Astrocyte (in vitro differentiated cells and primary cell): ENCODE results near the gene PSEN1. TPM values are rescaled to one million over a fixed set of nuclear protein-coding genes. Genes with fewer than 3 reads are reported as not detected.

Experiments
- DNase-seq: peaks from one replicate; pipeline ENCODE4 v3.0.0-alpha.2; 2010; ENCODE audit warnings: low read depth
- FAIRE-seq: peaks from 2 replicates; lab custom pipeline; 2011; peaks lifted over from hg19 to GRCh38; lab: Jason Lieb, UNC
- H2AFZ ChIP-seq: 2 replicates; pipeline ENCODE4 v1.6.0; 2012; ENCODE audit warnings: low read depth, low read length, inconsistent platforms
- H3K27ac ChIP-seq: 2 replicates; pipeline ENCODE4 v1.5.1; 2011; ENCODE audit warnings: low read depth, low read length, inconsistent platforms
- H3K27me3 ChIP-seq: 2 replicates; pipeline ENCODE4 v1.6.0; 2011; ENCODE audit warnings: low read length, inconsistent platforms; ENCODE audit not compliant: insufficient read depth
- H3K36me3 ChIP-seq: 2 replicates; pipeline ENCODE4 v1.5.1; 2011; ENCODE audit warnings: low read length, inconsistent platforms; ENCODE audit not compliant: insufficient read depth
- H3K4me1 ChIP-seq: 2 replicates; pipeline ENCODE4 v1.5.1; 2011; ENCODE audit warnings: low read length, inconsistent platforms; ENCODE audit not compliant: insufficient read depth
- H3K4me2 ChIP-seq: 2 replicates; pipeline ENCODE4 v1.6.0; 2012; ENCODE audit warnings: low read length, inconsistent platforms
- H3K4me3 ChIP-seq: 2 replicates; pipeline ENCODE4 v1.5.1; 2011; ENCODE audit warnings: low read depth, mild to moderate bottlenecking, low read length, inconsistent platforms; ENCODE audit not compliant: insufficient read depth
- H3K79me2 ChIP-seq: 2 replicates; pipeline ENCODE4 v1.6.0; 2012; ENCODE audit warnings: mild to moderate bottlenecking, low read length, inconsistent platforms; ENCODE audit not compliant: insufficient read depth
- H3K9ac ChIP-seq: 2 replicates; pipeline ENCODE4 v1.6.0; 2012; ENCODE audit warnings: mild to moderate bottlenecking, low read length, inconsistent platforms
- H3K9me3 ChIP-seq: 2 replicates; pipeline ENCODE4 v1.5.1; 2012; ENCODE audit warnings: low read depth, mild to moderate bottlenecking, low read length, inconsistent platforms; ENCODE audit not compliant: insufficient read depth
- H4K20me1 ChIP-seq: 2 replicates; pipeline ENCODE4 v1.6.0; 2012; ENCODE audit warnings: low read length, inconsistent platforms; ENCODE audit not compliant: insufficient read depth
- H3K27ac Mint-ChIP-seq: one replicate; pipeline ENCODE4 v1.8.0; 2021; ENCODE audit warnings: mild to moderate bottlenecking, mixed read lengths; ENCODE audit not compliant: unreplicated experiment
- H3K27me3 Mint-ChIP-seq: one replicate; pipeline ENCODE4 v1.8.0; 2021; ENCODE audit warnings: low read depth, mixed read lengths; ENCODE audit not compliant: unreplicated experiment
- H3K36me3 Mint-ChIP-seq: one replicate; pipeline ENCODE4 v1.8.0; 2021; ENCODE audit warnings: low read depth, mixed read lengths; ENCODE audit not compliant: unreplicated experiment
- H3K4me1 Mint-ChIP-seq: one replicate; pipeline ENCODE4 v1.8.0; 2021; ENCODE audit warnings: low read depth, mixed read lengths; ENCODE audit not compliant: unreplicated experiment
- H3K4me3 Mint-ChIP-seq: one replicate; pipeline ENCODE4 v1.8.0; 2021; ENCODE audit warnings: mild to moderate bottlenecking, moderate library complexity, mixed read lengths; ENCODE audit not compliant: unreplicated experiment
- H3K9me3 Mint-ChIP-seq: one replicate; pipeline ENCODE4 v1.8.0; 2021; ENCODE audit warnings: mild to moderate bottlenecking, mixed read lengths; ENCODE audit not compliant: unreplicated experiment
- EZH2 ChIP-seq: IDR thresholded peaks from 2 replicates; pipeline ENCODE4 v1.6.1; 2012; ENCODE audit warnings: mild to moderate bottlenecking, low read length, inconsistent platforms; ENCODE audit not compliant: insufficient read depth
- total RNA-seq: library from RNA; stranded (reverse); gene quantifications from 2 replicates; pipeline ENCODE4 v1.2.1, GENCODE V29; 2021
- TF ChIP-seq, protein P1 (sequence below): IDR thresholded peaks from 2 replicates; pipeline ENCODE4 v1.5.1; 2011; ENCODE audit warnings: low read depth, mild to moderate bottlenecking, inconsistent platforms, low read length, moderate library complexity; ENCODE audit not compliant: insufficient read depth

PSEN1 gene
- total RNA-seq, 1 donor from 2014 or later = 89.5 TPM

DNA sequence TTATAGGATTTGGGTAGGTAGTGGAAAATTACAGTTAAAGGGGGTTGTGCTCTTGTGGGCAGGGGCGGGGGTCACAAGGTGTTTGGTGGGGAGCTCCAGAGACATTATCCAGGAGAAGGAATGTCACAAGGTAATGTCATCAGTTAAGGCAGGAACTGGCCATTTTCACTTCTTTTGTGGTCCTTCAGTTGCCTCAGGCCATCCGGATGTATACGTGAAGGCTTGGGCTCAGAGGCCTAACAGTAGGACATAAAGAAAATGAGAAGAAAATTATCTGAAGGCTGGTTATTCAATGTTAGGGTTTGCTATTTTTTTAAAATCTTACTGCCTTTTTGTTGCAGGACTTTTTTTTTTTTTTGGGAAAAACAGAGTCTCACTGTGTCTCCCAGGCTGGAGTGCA is 2.5 kb upstream of the PSEN1 start:
- Mint-ChIP-seq H3K9me3 (no peaks in the 10 kb centered on the region), H3K27ac (no peak overlapping the region), H3K36me3 (no peaks in the 10 kb centered on the region), H3K4me3 (no peak overlapping the region), H3K27me3 (no peaks in the 10 kb centered on the region), H3K4me1 (peaks cover 5% of the 10 kb centered on the region)
- no peak overlapping the region for H3K4me2 ChIP-seq
- H3K36me3 ChIP-seq = no peaks in the 10 kb centered on the region
- no peak overlapping the region for H3K9ac ChIP-seq
- no peaks in the 10 kb centered on the region for H3K9me3 ChIP-seq
- DNase-seq (no peak), FAIRE-seq (no peak)
- H2AFZ ChIP-seq = no peak overlapping the region
- no peak for TF ChIP-seq EZH2
- TF ChIP-seq, protein P1, sequence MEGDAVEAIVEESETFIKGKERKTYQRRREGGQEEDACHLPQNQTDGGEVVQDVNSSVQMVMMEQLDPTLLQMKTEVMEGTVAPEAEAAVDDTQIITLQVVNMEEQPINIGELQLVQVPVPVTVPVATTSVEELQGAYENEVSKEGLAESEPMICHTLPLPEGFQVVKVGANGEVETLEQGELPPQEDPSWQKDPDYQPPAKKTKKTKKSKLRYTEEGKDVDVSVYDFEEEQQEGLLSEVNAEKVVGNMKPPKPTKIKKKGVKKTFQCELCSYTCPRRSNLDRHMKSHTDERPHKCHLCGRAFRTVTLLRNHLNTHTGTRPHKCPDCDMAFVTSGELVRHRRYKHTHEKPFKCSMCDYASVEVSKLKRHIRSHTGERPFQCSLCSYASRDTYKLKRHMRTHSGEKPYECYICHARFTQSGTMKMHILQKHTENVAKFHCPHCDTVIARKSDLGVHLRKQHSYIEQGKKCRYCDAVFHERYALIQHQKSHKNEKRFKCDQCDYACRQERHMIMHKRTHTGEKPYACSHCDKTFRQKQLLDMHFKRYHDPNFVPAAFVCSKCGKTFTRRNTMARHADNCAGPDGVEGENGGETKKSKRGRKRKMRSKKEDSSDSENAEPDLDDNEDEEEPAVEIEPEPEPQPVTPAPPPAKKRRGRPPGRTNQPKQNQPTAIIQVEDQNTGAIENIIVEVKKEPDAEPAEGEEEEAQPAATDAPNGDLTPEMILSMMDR = no peak
- H3K4me3 ChIP-seq = no peak overlapping the region
- H3K4me1 ChIP-seq = peaks cover 12% of the 10 kb centered on the region
- peaks cover 10% of the 10 kb centered on the region for H4K20me1 ChIP-seq
- peaks cover 19% of the 10 kb centered on the region for H3K79me2 ChIP-seq
- no peak overlapping the region for H3K27ac ChIP-seq
- H3K27me3 ChIP-seq = no peaks in the 10 kb centered on the region

DNA sequence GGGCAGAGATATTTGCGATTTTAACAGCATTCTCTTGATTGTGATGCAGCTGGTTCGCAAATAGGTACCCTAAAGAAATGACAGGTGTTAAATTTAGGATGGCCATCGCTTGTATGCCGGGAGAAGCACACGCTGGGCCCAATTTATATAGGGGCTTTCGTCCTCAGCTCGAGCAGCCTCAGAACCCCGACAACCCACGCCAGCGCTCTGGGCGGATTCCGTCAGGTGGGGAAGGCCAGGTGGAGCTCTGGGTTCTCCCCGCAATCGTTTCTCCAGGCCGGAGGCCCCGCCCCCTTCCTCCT is 271 bp upstream of the PSEN1 start:
- Mint-ChIP-seq H3K36me3 (no peaks in the 10 kb centered on the region), H3K4me1 (peaks cover 9% of the 10 kb centered on the region), H3K27me3 (no peaks in the 10 kb centered on the region), H3K4me3 (peak overlapping the region; percentile 93), H3K9me3 (no peaks in the 10 kb centered on the region), H3K27ac (no peak overlapping the region)
- no peak for TF ChIP-seq EZH2
- TF ChIP-seq, protein P1 = no peak
- H3K36me3 ChIP-seq = no peaks in the 10 kb centered on the region
- no peak for FAIRE-seq
- peak overlapping the region; percentile 49 for H2AFZ ChIP-seq
- no peaks in the 10 kb centered on the region for H3K9me3 ChIP-seq
- peaks cover 12% of the 10 kb centered on the region for H3K4me1 ChIP-seq
- no peak for DNase-seq
- H3K79me2 ChIP-seq = peaks cover 39% of the 10 kb centered on the region
- peaks cover 17% of the 10 kb centered on the region for H4K20me1 ChIP-seq
- no peaks in the 10 kb centered on the region for H3K27me3 ChIP-seq
- peak overlapping the region; percentile 94 for H3K9ac ChIP-seq
- H3K27ac ChIP-seq = no peak overlapping the region
- H3K4me2 ChIP-seq = peak overlapping the region; percentile 98
- H3K4me3 ChIP-seq = peak overlapping the region; percentile 95

DNA sequence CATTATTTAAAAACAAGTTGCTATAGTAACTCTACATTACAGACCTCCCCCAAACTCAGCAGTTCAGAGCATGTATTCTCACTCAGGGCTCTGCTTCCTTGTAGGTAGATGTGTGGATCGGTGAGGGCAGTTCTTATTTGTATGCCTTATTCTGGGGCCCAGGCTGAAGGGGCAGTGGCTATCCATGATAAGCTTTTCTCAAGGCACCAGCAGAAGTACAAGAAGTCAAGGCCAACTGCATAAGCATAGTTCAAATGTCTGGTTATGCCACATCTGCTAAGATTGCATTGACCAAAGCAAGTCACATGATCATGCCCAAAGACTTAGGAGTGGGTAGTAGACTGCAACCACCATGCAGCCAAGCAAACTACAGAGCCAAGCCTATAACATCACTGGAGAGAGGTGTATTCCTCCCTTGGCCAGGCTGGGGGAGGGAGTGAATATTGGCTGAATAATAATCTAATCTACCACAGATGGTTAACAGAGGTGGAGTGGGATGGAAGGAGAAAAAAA is 4.6 kb downstream of the PSEN1 start:
- Mint-ChIP-seq H3K27ac (no peak overlapping the region), H3K9me3 (no peaks in the 10 kb centered on the region)

More for the DNA sequence above, 4.6 kb downstream of the PSEN1 start:
- no peaks in the 10 kb centered on the region for H3K27me3 ChIP-seq
- FAIRE-seq (no peak), DNase-seq (no peak)
- H3K4me1 Mint-ChIP-seq = peaks cover 28% of the 10 kb centered on the region
- TF ChIP-seq, protein P1 = no peak
- no peak for TF ChIP-seq EZH2
- H3K4me3 ChIP-seq = no peak overlapping the region
- H3K36me3 Mint-ChIP-seq = no peaks in the 10 kb centered on the region
- no peaks in the 10 kb centered on the region for H3K36me3 ChIP-seq
- peaks cover 82% of the 10 kb centered on the region for H3K79me2 ChIP-seq
- peaks cover 11% of the 10 kb centered on the region for H3K4me1 ChIP-seq
- H3K9ac ChIP-seq = no peak overlapping the region
- no peak overlapping the region for H3K4me2 ChIP-seq
- peaks cover 52% of the 10 kb centered on the region for H4K20me1 ChIP-seq
- H3K27me3 Mint-ChIP-seq = no peaks in the 10 kb centered on the region
- no peak overlapping the region for H3K4me3 Mint-ChIP-seq
- no peak overlapping the region for H2AFZ ChIP-seq
- no peak overlapping the region for H3K27ac ChIP-seq
- no peaks in the 10 kb centered on the region for H3K9me3 ChIP-seq
